Sigmoid colon (tissue), 7 donors: ENCODE data around the gene SLC31A1. TPM values are rescaled to one million over a fixed set of nuclear protein-coding genes. Genes with fewer than 3 reads are reported as not detected.

Experiments
- DNase-seq: peaks from one replicate; pipeline ENCODE4 v3.0.0-alpha.2; 2019
- H3K27ac ChIP-seq, 4 donors: fragments of 200-600 bp; sonication (generic); one replicate each; pipeline ENCODE4 v1.5.1; 2016 to 2019; ENCODE audit warnings: mild to moderate bottlenecking in 1 of 4
- H3K27me3 ChIP-seq, 3 donors: fragments of 200-600 bp; sonication (generic); one replicate each; pipeline ENCODE4 v1.5.1; 2019; ENCODE audit warnings: mild to moderate bottlenecking in 1 of 3
- H3K36me3 ChIP-seq, 4 donors: fragments of 200-600 bp; sonication (generic); one replicate each; pipeline ENCODE4 v1.5.1; 2016 to 2019
- H3K4me1 ChIP-seq, 4 donors: fragments of 200-600 bp; sonication (generic); one replicate each; pipeline ENCODE4 v1.5.1; 2017 to 2019
- H3K4me3 ChIP-seq, 4 donors: fragments of 200-600 bp; sonication (generic); one replicate each; pipeline ENCODE4 v1.5.1; 2017 to 2019; ENCODE audit warnings: mild to moderate bottlenecking in 2 of 4, moderate library complexity in 1 of 4
- H3K9me3 ChIP-seq, 4 donors: fragments of 200-600 bp in 3 of 4; sonication (generic) in 3 of 4; one replicate each; pipeline versions ENCODE4 v1.5.1 to v1.6.1; 2013 to 2019
- EP300 ChIP-seq, 4 donors: sonication (generic); formaldehyde crosslinking; IDR thresholded peaks; one replicate each; pipeline ENCODE4 v1.6.1; 2017; ENCODE audit warnings: antibody characterized with exemption in 4 of 4
- POLR2A ChIP-seq, 2 donors: fragments of 450-650 bp; IDR thresholded peaks; one replicate each; pipeline ENCODE4 v1.6.1; 2016; ENCODE audit warnings: antibody characterized with exemption in 2 of 2, mild to moderate bottlenecking in 2 of 2, moderate library complexity in 2 of 2
- POLR2AphosphoS5 ChIP-seq, 4 donors: sonication (generic); formaldehyde crosslinking; IDR thresholded peaks; one replicate each; pipeline ENCODE4 v1.6.1; 2017; ENCODE audit warnings: antibody characterized with exemption in 4 of 4
- WGBS, 2 donors: extraction: QIAGEN DNeasy Blood & Tissue Kit; methylation state at CpG; one replicate each; pipeline ENCODE4 v1.1.7; 2013; 5-methylcytosine and 5-hydroxymethylcytosine counted together
- intact Hi-C: fragments of 100-400 bp; cut with DNase I; formaldehyde crosslinking; loops from one replicate; pipeline ENCODE4 v1.15.1; 2023
- polyA plus RNA-seq, 3 donors: library from polyadenylated mRNA; stranded (reverse); fragments of 200-250 nt; gene quantifications; one replicate each; pipeline ENCODE4 v1.2.3, GENCODE V29; 2013
- total RNA-seq, 4 donors: library from RNA; depleted of rRNA; stranded (reverse); fragments of >200 nt; gene quantifications; one replicate each; pipeline ENCODE4 v1.1.0, GENCODE V29; 2016
- TF ChIP-seq, protein P1 (sequence below), 4 experiments: fragments of 450-650 bp in 3 of 4; fragments of 200-600 bp in 1 of 4; IDR thresholded peaks; one replicate each; pipeline ENCODE4 v1.5.1; 2016 to 2019; ENCODE audit warnings: antibody characterized with exemption in 4 of 4, mild to moderate bottlenecking in 3 of 4, moderate library complexity in 2 of 4
- donor health status: healthy with polysubstance abuse.
- donor health status: Bipolar disorder and iron deficiency.
- donor health status: healthy.

SLC31A1 gene
- total and polyA plus RNA-seq, 7 donors, result 4.2 to 28.0 (median 9.1) TPM

DNA sequence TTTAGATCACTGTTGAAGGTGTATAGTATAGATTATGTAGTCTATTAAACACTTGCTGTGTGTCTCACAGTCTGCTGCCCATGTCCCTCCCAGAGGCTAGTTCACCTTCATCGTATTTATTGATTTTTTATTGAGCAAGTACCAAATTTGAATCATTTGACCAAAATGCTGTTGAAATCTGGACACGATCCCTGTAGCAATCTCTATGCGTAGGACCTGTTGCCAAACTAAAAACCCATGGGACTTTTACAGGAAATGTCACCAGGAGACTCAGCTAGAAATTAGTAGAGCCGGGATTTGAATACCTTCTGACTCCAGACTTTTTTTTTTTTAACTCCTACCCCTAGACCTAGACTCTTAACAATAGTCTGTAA lies 17.5 kb downstream of the SLC31A1 start:
- H3K4me3 ChIP-seq, result no peak overlapping the region
- TF ChIP-seq EP300 (IDR thresholded peaks at IDR 0.05), result no peak
- no peaks in the 10 kb centered on the region for H3K36me3 ChIP-seq
- H3K27ac ChIP-seq, result no peak overlapping the region
- intact Hi-C loops, result no loop called here
- H3K9me3 ChIP-seq, result no peaks in the 10 kb centered on the region
- no peak for DNase-seq
- no peaks in the 10 kb centered on the region for H3K4me1 ChIP-seq
- WGBS, 2 donors, result 84 to 88% methylated on average over 4 of the region's 4 CpGs
- no peaks in the 10 kb centered on the region for H3K27me3 ChIP-seq

DNA sequence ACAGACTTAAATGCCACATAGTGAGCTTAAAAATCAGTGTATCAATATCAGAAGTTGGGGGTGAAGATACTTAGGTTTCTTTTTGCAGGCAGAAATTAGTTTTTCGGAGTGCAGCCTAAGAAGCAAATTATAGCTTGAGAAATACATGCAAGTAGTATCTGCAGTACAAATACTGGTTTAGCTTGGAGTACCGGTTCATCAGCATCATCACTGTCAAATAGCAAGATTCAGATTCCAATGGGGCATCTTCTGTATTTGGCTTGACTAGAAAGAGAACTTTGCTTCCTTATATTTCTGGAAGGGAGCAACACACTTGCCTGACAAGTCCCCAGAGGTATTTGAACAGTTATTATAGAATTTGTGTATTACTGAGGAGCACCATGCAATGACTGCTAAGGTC lies 19.8 kb downstream of the SLC31A1 start:
- WGBS, 2 donors, result 98% methylated on average over 2 of the region's 2 CpGs
- H3K9me3 ChIP-seq, result no peaks in the 10 kb centered on the region
- no peaks in the 10 kb centered on the region for H3K27me3 ChIP-seq
- intact Hi-C loops, result no loop called here
- H3K27ac ChIP-seq, result no peak overlapping the region
- TF ChIP-seq, protein P1, sequence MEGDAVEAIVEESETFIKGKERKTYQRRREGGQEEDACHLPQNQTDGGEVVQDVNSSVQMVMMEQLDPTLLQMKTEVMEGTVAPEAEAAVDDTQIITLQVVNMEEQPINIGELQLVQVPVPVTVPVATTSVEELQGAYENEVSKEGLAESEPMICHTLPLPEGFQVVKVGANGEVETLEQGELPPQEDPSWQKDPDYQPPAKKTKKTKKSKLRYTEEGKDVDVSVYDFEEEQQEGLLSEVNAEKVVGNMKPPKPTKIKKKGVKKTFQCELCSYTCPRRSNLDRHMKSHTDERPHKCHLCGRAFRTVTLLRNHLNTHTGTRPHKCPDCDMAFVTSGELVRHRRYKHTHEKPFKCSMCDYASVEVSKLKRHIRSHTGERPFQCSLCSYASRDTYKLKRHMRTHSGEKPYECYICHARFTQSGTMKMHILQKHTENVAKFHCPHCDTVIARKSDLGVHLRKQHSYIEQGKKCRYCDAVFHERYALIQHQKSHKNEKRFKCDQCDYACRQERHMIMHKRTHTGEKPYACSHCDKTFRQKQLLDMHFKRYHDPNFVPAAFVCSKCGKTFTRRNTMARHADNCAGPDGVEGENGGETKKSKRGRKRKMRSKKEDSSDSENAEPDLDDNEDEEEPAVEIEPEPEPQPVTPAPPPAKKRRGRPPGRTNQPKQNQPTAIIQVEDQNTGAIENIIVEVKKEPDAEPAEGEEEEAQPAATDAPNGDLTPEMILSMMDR (IDR thresholded peaks at IDR 0.05), result no peak
- TF ChIP-seq POLR2A (IDR thresholded peaks at IDR 0.05) (no peak), POLR2AphosphoS5 (IDR thresholded peaks at IDR 0.05) (no peak), EP300 (IDR thresholded peaks at IDR 0.05) (no peak)
- DNase-seq, result no peak
- H3K36me3 ChIP-seq, result no peaks in the 10 kb centered on the region
- H3K4me3 ChIP-seq, result no peak overlapping the region
- no peaks in the 10 kb centered on the region for H3K4me1 ChIP-seq

DNA sequence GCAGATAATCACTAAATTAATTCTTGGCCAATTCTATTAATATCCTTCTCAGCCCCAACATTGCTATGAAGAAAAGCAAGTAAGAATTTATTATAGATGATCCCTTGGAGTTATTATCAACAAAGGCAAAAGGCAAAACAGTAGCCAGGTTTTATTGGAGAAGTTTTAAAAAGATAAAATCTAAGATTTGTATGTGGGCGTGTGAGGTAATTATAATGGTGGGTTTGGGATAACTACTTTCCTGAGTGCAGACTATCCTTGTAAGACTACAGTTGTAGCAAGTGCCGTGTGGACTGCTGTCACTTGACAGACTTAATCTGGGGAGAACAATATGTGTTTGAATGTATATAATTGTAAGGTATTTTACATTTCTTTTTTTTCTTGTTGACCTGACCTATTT lies 23.2 kb downstream of the SLC31A1 start:
- Histone ChIP-seq H3K36me3 (no peaks in the 10 kb centered on the region), H3K27me3 (no peaks in the 10 kb centered on the region), H3K4me3 (no peak overlapping the region), H3K27ac (no peak overlapping the region), H3K4me1 (no peaks in the 10 kb centered on the region), H3K9me3 (no peaks in the 10 kb centered on the region)
- TF ChIP-seq, protein P1 (IDR thresholded peaks at IDR 0.05), result no peak
- TF ChIP-seq POLR2AphosphoS5 (IDR thresholded peaks at IDR 0.05) (no peak), POLR2A (IDR thresholded peaks at IDR 0.05) (no peak), EP300 (IDR thresholded peaks at IDR 0.05) (no peak)
- intact Hi-C loops, result no loop called here
- WGBS, 2 donors, result 87 to 89% methylated on average over 2 of the region's 2 CpGs
- no peak for DNase-seq

DNA sequence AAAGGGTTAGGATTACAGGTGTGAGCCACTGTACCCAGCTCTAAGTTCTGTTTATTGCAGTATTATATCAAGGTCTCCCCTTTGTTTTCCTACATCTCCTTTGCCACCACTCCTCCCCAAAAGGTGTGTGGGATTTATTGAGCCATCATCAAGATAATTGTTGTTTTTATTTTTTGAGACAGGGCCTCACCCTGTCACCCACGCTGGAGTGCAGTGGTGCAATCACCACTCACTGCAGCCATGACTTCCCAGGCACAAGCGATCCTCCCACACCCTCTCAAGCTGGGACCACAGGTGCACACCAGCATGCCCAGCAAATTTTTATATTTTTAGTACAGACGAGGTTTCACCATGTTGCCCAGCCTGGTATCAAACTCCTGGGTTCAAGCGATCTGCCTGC lies 24.6 kb downstream of the SLC31A1 start:
- Histone ChIP-seq H3K4me3 (no peak overlapping the region), H3K4me1 (no peaks in the 10 kb centered on the region), H3K9me3 (no peaks in the 10 kb centered on the region), H3K36me3 (no peaks in the 10 kb centered on the region), H3K27ac (no peak overlapping the region), H3K27me3 (no peaks in the 10 kb centered on the region)
- TF ChIP-seq, protein P1 (IDR thresholded peaks at IDR 0.05), result no peak
- TF ChIP-seq POLR2AphosphoS5 (IDR thresholded peaks at IDR 0.05) (no peak), POLR2A (IDR thresholded peaks at IDR 0.05) (no peak), EP300 (IDR thresholded peaks at IDR 0.05) (no peak)
- intact Hi-C loops, result no loop called here
- 75 to 84% methylated on average over 4 of the region's 4 CpGs for WGBS, 2 donors
- DNase-seq, result no peak

DNA sequence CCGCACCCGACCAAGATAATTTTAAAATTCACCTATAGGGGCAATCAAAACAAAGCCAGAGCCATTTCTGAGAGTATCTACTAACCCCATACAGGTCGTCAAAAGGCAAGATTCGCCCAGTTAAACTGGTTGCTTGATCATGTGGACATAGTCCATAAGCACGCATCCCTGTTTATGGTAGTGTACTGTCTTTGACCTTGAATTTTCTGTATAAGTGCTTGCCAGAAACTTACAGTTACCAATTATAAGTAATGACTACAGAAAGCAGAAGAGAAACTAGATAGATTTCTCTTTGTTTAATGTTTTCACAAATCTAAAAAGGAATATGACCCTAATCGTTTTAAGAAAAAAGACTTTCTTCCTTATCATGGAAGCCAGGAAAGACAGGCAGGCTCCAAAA lies 25.6 kb downstream of the SLC31A1 start:
- H3K4me1 ChIP-seq, result no peaks in the 10 kb centered on the region
- no peaks in the 10 kb centered on the region for H3K27me3 ChIP-seq
- intact Hi-C loops, result no loop called here
- TF ChIP-seq, protein P1 (IDR thresholded peaks at IDR 0.05), result no peak
- TF ChIP-seq POLR2A (IDR thresholded peaks at IDR 0.05) (no peak), EP300 (IDR thresholded peaks at IDR 0.05) (no peak), POLR2AphosphoS5 (IDR thresholded peaks at IDR 0.05) (no peak)
- no peaks in the 10 kb centered on the region for H3K9me3 ChIP-seq
- no peak overlapping the region for H3K4me3 ChIP-seq
- no peaks in the 10 kb centered on the region for H3K36me3 ChIP-seq
- no peak overlapping the region for H3K27ac ChIP-seq
- 75 to 86% methylated on average over 6 of the region's 6 CpGs for WGBS, 2 donors
- DNase-seq, result no peak
